ENCODE measurements around the gene FKBP1C.
"Not testable (repeated sequence)": the region's sequence is repeated elsewhere in the genome, so short reads cannot be mapped to it uniquely, and the experiment has no call there.

DNA sequence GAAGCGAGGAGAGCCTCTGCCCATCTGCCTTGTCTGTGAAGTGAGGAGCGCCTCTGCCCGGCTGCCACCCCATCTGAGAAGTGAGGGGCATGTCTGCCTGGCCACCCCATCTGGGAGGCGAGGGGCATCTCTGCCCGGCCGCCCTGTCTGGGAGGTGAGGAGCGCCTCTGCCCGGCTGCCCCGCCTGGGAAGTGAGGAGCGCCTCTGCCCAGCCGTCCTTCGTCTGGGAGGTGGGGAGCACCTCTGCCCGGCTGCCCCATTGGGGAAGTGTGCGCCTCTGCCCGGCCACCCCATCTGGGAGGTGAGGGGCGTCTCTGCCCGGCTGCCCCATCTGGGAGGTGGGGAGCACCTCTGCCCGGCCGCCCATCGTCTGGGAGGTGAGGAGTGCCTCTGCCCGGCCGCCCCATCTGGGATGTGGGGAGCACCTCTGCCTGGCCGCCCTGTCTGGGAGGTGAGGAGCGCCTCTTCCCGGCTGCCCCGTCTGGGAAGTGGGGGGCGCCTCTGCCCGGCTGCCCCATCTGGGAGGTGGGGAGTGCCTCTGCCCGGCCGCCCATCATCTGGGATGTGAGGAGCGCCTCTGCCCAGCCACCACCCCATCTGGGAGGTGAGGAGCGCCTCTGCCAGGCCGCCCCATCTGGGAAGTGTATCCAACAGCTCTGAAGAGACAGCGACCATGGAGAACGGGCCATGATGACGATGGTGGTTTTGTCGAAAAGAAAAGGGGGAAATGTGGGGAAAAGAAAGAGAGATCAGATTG, 47.0 kb upstream of the FKBP1C start:
- TF ChIP-seq, protein P1, sequence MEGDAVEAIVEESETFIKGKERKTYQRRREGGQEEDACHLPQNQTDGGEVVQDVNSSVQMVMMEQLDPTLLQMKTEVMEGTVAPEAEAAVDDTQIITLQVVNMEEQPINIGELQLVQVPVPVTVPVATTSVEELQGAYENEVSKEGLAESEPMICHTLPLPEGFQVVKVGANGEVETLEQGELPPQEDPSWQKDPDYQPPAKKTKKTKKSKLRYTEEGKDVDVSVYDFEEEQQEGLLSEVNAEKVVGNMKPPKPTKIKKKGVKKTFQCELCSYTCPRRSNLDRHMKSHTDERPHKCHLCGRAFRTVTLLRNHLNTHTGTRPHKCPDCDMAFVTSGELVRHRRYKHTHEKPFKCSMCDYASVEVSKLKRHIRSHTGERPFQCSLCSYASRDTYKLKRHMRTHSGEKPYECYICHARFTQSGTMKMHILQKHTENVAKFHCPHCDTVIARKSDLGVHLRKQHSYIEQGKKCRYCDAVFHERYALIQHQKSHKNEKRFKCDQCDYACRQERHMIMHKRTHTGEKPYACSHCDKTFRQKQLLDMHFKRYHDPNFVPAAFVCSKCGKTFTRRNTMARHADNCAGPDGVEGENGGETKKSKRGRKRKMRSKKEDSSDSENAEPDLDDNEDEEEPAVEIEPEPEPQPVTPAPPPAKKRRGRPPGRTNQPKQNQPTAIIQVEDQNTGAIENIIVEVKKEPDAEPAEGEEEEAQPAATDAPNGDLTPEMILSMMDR (IDR thresholded peaks at IDR 0.05), result not testable (repeated sequence)
- TF ChIP-seq POLR2A (IDR thresholded peaks at IDR 0.05), result not testable (repeated sequence)

Data from lower leg skin (tissue), 3 donors.